K562 (cell line): ENCODE measurements around the gene MICAL1. TPM values are rescaled to one million over a fixed set of nuclear protein-coding genes. Genes with fewer than 3 reads are reported as not detected.
A peak's percentile ranks its signal among the peaks of the same experiment; 100 is the strongest.

ENCODE experiments used
- CCNT2 ChIP-seq: IDR thresholded peaks from 2 replicates; pipeline ENCODE4 v1.6.1; 2011; ENCODE audit warnings: borderline replicate concordance, low read depth, mild to moderate bottlenecking, moderate library complexity, mixed read lengths, low read length; ENCODE audit not compliant: insufficient read length; ENCODE audit errors: extremely low read depth
- FOXJ2 ChIP-seq: fragments of 200-800 bp; sonication (Bioruptor generic); IDR thresholded peaks from 2 replicates; pipeline ENCODE4 v1.6.1; 2016; ENCODE audit warnings: missing genetic modification characterization, missing compliant biosample characterization
- ILK ChIP-seq: fragments of 450-650 bp; IDR thresholded peaks from 2 replicates; pipeline ENCODE4 v1.6.1; 2016; ENCODE audit warnings: missing genetic modification characterization, low read depth, mild to moderate bottlenecking, missing compliant biosample characterization, moderate library complexity, borderline replicate concordance
- LEF1 ChIP-seq: fragments of 450-650 bp; IDR thresholded peaks from 2 replicates; pipeline ENCODE4 v1.6.1; 2016; ENCODE audit warnings: mild to moderate bottlenecking
- MAFF ChIP-seq: IDR thresholded peaks from 2 replicates; pipeline ENCODE4 v1.6.1; 2012; ENCODE audit warnings: low read length, improper control_type of control experiment
- MAFG ChIP-seq: fragments of 450-650 bp; conservative IDR thresholded peaks from 2 replicates; pipeline ENCODE4 v1.6.1; 2016; ENCODE audit warnings: missing genetic modification characterization, missing compliant biosample characterization
- NCOA2 ChIP-seq, 2 experiments: fragments of 450-650 bp; IDR thresholded peaks; 2 replicates each; pipeline ENCODE4 v1.6.1; 2018; ENCODE audit warnings: mild to moderate bottlenecking in 2 of 2, moderate library complexity in 1 of 2; ENCODE audit not compliant: partially characterized antibody in 2 of 2
- NFRKB ChIP-seq: fragments of 450-650 bp; IDR thresholded peaks from 2 replicates; pipeline ENCODE4 v1.6.1; 2016; ENCODE audit warnings: low read depth
- OTX1 ChIP-seq: fragments of 450-650 bp; formaldehyde crosslinking; IDR thresholded peaks from 2 replicates; pipeline ENCODE4 v1.4.0; 2022; ENCODE audit warnings: mild to moderate bottlenecking
- RBM17 ChIP-seq: fragments of 200-400 bp; formaldehyde crosslinking; IDR thresholded peaks from 2 replicates; pipeline ENCODE4 v1.6.1; 2017; ENCODE audit warnings: low read depth, mild to moderate bottlenecking, low read length, borderline replicate concordance
- SAP30 ChIP-seq: fragments of 200-600 bp; sonication (generic); IDR thresholded peaks from 2 replicates; pipeline ENCODE4 v1.6.1; 2012; ENCODE audit warnings: borderline replicate concordance, low read depth, mild to moderate bottlenecking, moderate library complexity, low read length, control low read depth, inconsistent platforms; ENCODE audit not compliant: insufficient read depth, poor library complexity, severe bottlenecking
- SIN3B ChIP-seq: fragments of 450-650 bp; IDR thresholded peaks from 2 replicates; pipeline ENCODE4 v1.6.1; 2017; ENCODE audit warnings: low read depth, mild to moderate bottlenecking, moderate library complexity
- STAG1 ChIP-seq: sonication (generic); formaldehyde crosslinking; IDR thresholded peaks from 2 replicates; pipeline ENCODE4 v1.5.0; 2020; ENCODE audit warnings: missing genetic modification reagents, borderline replicate concordance
- STAT5B ChIP-seq: fragments of 250-450 bp; sonication (Bioruptor Pico); IDR thresholded peaks from 2 replicates; pipeline ENCODE4 v1.8.0; 2021; ENCODE audit warnings: mild to moderate bottlenecking, inconsistent platforms
- THRAP3 ChIP-seq: fragments of 450-650 bp; IDR thresholded peaks from 2 replicates; pipeline ENCODE4 v1.6.1; 2016; ENCODE audit warnings: mild to moderate bottlenecking, inconsistent platforms, borderline replicate concordance
- ZNF133 ChIP-seq: fragments of 250-450 bp; sonication (Bioruptor Pico); IDR thresholded peaks from 2 replicates; pipeline ENCODE4 v1.4.0; 2020; ENCODE audit warnings: mild to moderate bottlenecking
- ZNF174 ChIP-seq: fragments of 250-450 bp; sonication (Bioruptor Pico); IDR thresholded peaks from 2 replicates; pipeline ENCODE4 v1.4.0; 2020; ENCODE audit warnings: mild to moderate bottlenecking
- ZNF175 ChIP-seq: fragments of 200-800 bp; sonication (Bioruptor generic); IDR thresholded peaks from 2 replicates; pipeline ENCODE4 v1.6.1; 2016; ENCODE audit warnings: low read depth, mild to moderate bottlenecking, missing genetic modification characterization, missing compliant biosample characterization
- ZNF184 ChIP-seq: sonication (generic); formaldehyde crosslinking; IDR thresholded peaks from 2 replicates; pipeline ENCODE4 v1.5.0; 2020; ENCODE audit warnings: missing genetic modification reagents
- ZNF24 ChIP-seq: fragments of 450-650 bp; IDR thresholded peaks from 2 replicates; pipeline ENCODE4 v1.6.1; 2016
- ZNF655 ChIP-seq: fragments of 250-450 bp; sonication (Bioruptor Pico); IDR thresholded peaks from 2 replicates; pipeline ENCODE4 v1.5.0; 2021
- polyA plus RNA-seq, 8 experiments: library from polyadenylated mRNA; depleted of rRNA in 4 of 8; stranded (reverse) in 5 of 8; unstranded in 3 of 8; fragments of >200 nt; fragmentation: Nextera tagmentation in 2 of 8; fragmentation: Illumina TruSeq in 1 of 8; extraction: Ambion mirVana in 2 of 8; extraction: Trizol in 1 of 8; gene quantifications; 2 replicates each; pipeline versions ENCODE4 v1.2.1 to v1.2.3, GENCODE V29; 2011 to 2014; ENCODE audit warnings: inconsistent platforms in 1 of 8, missing spikeins in 1 of 8
- total RNA-seq, 7 experiments: library from RNA; depleted of rRNA in 6 of 7; stranded (reverse); fragments of >200 nt in 6 of 7; fragmentation: Illumina TruSeq in 2 of 7; extraction: Trizol in 2 of 7; gene quantifications; 2 replicates each; pipeline versions ENCODE4 v1.2.1 to v1.2.3, GENCODE V29; 2011 to 2021; ENCODE audit warnings: low replicate concordance in 1 of 7
- TF ChIP-seq, protein P1 (sequence below), 2 experiments: fragments of 450-650 bp; conservative IDR thresholded peaks; 2 replicates each; pipeline ENCODE4 v1.6.1; 2017; ENCODE audit warnings: mild to moderate bottlenecking in 2 of 2, moderate library complexity in 2 of 2
- TF ChIP-seq, protein P2 (sequence below), 3 experiments: fragments of 200-800 bp in 1 of 3; sonication (Bioruptor generic) in 1 of 3; sonication (generic) in 1 of 3; formaldehyde crosslinking in 1 of 3; IDR thresholded peaks; 2 replicates each; pipeline versions ENCODE4 v1.6.1 to v1.8.0; 2016 to 2022; ENCODE audit warnings: mild to moderate bottlenecking in 2 of 3, missing compliant biosample characterization in 2 of 3, missing genetic modification characterization in 2 of 3, missing genetic modification reagents in 1 of 3
- TF ChIP-seq, protein P3 (sequence below): fragments of 250-450 bp; sonication (Bioruptor Pico); IDR thresholded peaks from 2 replicates; pipeline ENCODE4 v1.8.0; 2021; ENCODE audit warnings: borderline replicate concordance, mild to moderate bottlenecking, moderate library complexity; ENCODE audit not compliant: poor library complexity, severe bottlenecking

Gene MICAL1
- total and polyA plus RNA-seq, 9 of the 15 experiments (the other 6 are each of a cell fraction or from before 2014, with no cell fraction given): 0.07 to 15.2 (median 7.0) TPM

DNA sequence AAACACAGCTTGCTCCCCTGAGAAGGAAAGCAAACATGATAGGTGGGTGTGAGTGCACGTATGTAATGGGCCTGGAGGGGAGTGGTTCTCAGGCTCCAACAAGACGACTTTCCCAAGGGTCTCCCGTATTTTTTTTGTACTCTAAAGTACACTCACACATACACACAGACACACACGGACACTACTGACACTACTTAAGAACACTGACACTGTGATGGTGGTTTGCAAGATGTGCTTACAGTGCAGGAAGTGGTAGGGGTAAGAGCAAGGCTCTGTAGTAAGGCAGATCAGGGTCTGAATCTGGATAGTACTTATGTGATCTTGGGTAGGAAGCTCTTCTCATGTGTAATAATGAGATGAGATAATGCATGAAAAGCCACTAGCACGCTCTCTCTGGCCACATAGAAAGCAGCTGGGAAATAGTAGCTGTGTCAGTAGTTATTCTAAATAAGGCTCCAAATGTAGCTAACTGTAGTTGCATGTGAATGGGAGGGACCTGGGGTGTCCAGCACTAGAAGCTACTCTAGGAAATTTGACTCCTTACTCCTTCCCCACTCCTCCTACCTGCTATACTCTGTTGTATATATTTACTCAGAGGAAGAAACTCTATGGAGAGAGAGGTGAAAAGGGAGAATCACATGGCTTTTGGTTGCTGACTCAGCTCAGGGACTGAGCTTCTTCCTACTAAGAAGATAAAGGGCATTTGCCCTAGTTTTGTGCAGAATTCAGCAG is 35.8 kb upstream of the MICAL1 start (continued):
- no peak for TF ChIP-seq SAP30
- no peak for TF ChIP-seq LEF1
- TF ChIP-seq, protein P1, sequence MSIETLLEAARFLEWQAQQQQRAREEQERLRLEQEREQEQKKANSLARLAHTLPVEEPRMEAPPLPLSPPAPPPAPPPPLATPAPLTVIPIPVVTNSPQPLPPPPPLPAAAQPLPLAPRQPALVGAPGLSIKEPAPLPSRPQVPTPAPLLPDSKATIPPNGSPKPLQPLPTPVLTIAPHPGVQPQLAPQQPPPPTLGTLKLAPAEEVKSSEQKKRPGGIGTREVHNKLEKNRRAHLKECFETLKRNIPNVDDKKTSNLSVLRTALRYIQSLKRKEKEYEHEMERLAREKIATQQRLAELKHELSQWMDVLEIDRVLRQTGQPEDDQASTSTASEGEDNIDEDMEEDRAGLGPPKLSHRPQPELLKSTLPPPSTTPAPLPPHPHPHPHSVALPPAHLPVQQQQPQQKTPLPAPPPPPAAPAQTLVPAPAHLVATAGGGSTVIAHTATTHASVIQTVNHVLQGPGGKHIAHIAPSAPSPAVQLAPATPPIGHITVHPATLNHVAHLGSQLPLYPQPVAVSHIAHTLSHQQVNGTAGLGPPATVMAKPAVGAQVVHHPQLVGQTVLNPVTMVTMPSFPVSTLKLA (conservative IDR thresholded peaks at IDR 0.05): 0 out of 4 replicates have a peak, but pooled peaks of 1 of the 2 experiments have one; percentile 29
- TF ChIP-seq ZNF133 (CRISPR knock-in tag): no peak
- no peak for TF ChIP-seq NCOA2 (IDR thresholded peaks at IDR 0.05; ENCODE audit: partially characterized antibody in 2 of 2)
- no peak for TF ChIP-seq ZNF175 (CRISPR knock-in tag)
- peak; percentile 83 for TF ChIP-seq MAFG
- TF ChIP-seq RBM17: no peak
- TF ChIP-seq MAFF: peak; percentile 83
- TF ChIP-seq, protein P2, sequence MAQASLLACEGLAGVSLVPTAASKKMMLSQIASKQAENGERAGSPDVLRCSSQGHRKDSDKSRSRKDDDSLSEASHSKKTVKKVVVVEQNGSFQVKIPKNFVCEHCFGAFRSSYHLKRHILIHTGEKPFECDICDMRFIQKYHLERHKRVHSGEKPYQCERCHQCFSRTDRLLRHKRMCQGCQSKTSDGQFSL (CRISPR knock-in tag; IDR thresholded peaks at IDR 0.05): no peak
- TF ChIP-seq, protein P2 (tag; IDR thresholded peaks at IDR 0.05): no peak
- no peak for TF ChIP-seq CCNT2
- TF ChIP-seq ZNF174 (CRISPR knock-in tag): no peak
- no peak for TF ChIP-seq THRAP3
- TF ChIP-seq ZNF655 (CRISPR knock-in tag): no peak
- peak; percentile 51; the same call in 1 of the 2 replicates for TF ChIP-seq FOXJ2 (tag)
- no peak for TF ChIP-seq STAG1 (CRISPR knock-in tag)
- no peak for TF ChIP-seq ILK (tag)
- TF ChIP-seq ZNF184 (CRISPR knock-in tag): no peak
- TF ChIP-seq NFRKB: no peak
- TF ChIP-seq OTX1 (CRISPR knock-in tag): no peak
- no peak for TF ChIP-seq ZNF24
- no peak for TF ChIP-seq STAT5B (CRISPR knock-in tag)
- TF ChIP-seq SIN3B: no peak
- TF ChIP-seq, protein P3, sequence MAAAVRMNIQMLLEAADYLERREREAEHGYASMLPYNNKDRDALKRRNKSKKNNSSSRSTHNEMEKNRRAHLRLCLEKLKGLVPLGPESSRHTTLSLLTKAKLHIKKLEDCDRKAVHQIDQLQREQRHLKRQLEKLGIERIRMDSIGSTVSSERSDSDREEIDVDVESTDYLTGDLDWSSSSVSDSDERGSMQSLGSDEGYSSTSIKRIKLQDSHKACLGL (CRISPR knock-in tag): no peak
